Neuronal stem cell (in vitro differentiated cells): ENCODE data around the gene FAF2.

ENCODE experiments used
- DNase-seq: peaks from one replicate; pipeline ENCODE4 v3.0.0-alpha.2; 2013; ENCODE audit warnings: low spot score
- H2AFZ ChIP-seq: one replicate; pipeline ENCODE4 v1.6.1; 2013; ENCODE audit warnings: mild to moderate bottlenecking, low read length, inconsistent platforms
- H2AK5ac ChIP-seq: 2 replicates; pipeline ENCODE4 v1.6.1; 2013; ENCODE audit warnings: low read depth, mild to moderate bottlenecking, inconsistent platforms, low read length, moderate library complexity, mixed read lengths
- H2BK120ac ChIP-seq: 2 replicates; pipeline ENCODE4 v1.6.1; 2013; ENCODE audit warnings: low read depth, mild to moderate bottlenecking, inconsistent platforms, low read length, moderate library complexity, mixed read lengths
- H2BK12ac ChIP-seq: one replicate; pipeline ENCODE4 v1.6.1; 2013; ENCODE audit warnings: low read length, inconsistent platforms
- H2BK15ac ChIP-seq: 2 replicates; pipeline ENCODE4 v1.6.1; 2013; ENCODE audit warnings: mild to moderate bottlenecking, low read length, inconsistent platforms, mixed read lengths
- H2BK5ac ChIP-seq: one replicate; pipeline ENCODE4 v1.6.1; 2013; ENCODE audit warnings: inconsistent platforms, mild to moderate bottlenecking, low read length, moderate library complexity
- H3K14ac ChIP-seq: one replicate; pipeline ENCODE4 v1.6.1; 2013; ENCODE audit warnings: low read length, inconsistent platforms
- H3K18ac ChIP-seq: 2 replicates; pipeline ENCODE4 v1.6.1; 2013; ENCODE audit warnings: low read length, inconsistent platforms
- H3K23ac ChIP-seq: 2 replicates; pipeline ENCODE4 v1.6.1; 2013; ENCODE audit warnings: low read depth, mild to moderate bottlenecking, mixed read lengths, low read length, inconsistent platforms; ENCODE audit not compliant: poor library complexity
- H3K27ac ChIP-seq: replicated peaks from 3 replicates; pipeline ENCODE4 v1.5.1; 2013; ENCODE audit warnings: low read length, inconsistent platforms
- H3K27me3 ChIP-seq, 3 experiments: 2 replicates each; pipeline ENCODE4 v1.6.1; 2013; ENCODE audit warnings: low read length in 3 of 3, mild to moderate bottlenecking in 2 of 3, inconsistent platforms in 1 of 3, low read depth in 1 of 3, mixed read lengths in 1 of 3, moderate library complexity in 1 of 3; ENCODE audit not compliant: control insufficient read depth in 3 of 3, insufficient read depth in 3 of 3
- H3K36me3 ChIP-seq, 2 donors: replicated peaks in 1 of 2; 2 replicates each; pipeline ENCODE4 v1.6.1; 2013; ENCODE audit warnings: low read length in 2 of 2; ENCODE audit not compliant: control insufficient read depth in 2 of 2, insufficient read depth in 2 of 2
- H3K4ac ChIP-seq: 2 replicates; pipeline ENCODE4 v1.6.1; 2013; ENCODE audit warnings: inconsistent platforms, mild to moderate bottlenecking, low read length, moderate library complexity
- H3K4me1 ChIP-seq, 2 donors: 1 replicate in 1 of 2; 2 replicates in 1 of 2; pipeline ENCODE4 v1.6.1; 2013; ENCODE audit warnings: low read length in 2 of 2, low read depth in 1 of 2; ENCODE audit not compliant: control insufficient read depth in 2 of 2, insufficient read depth in 1 of 2
- H3K4me2 ChIP-seq: one replicate; pipeline ENCODE4 v1.6.1; 2013; ENCODE audit warnings: mild to moderate bottlenecking, low read length, inconsistent platforms; ENCODE audit not compliant: insufficient read depth, poor library complexity, severe bottlenecking
- H3K4me3 ChIP-seq, 2 donors: 2 replicates each; pipeline ENCODE4 v1.5.1; 2013; ENCODE audit warnings: low read length in 2 of 2, mild to moderate bottlenecking in 2 of 2, inconsistent platforms in 1 of 2, moderate library complexity in 1 of 2
- H3K79me1 ChIP-seq: one replicate; pipeline ENCODE4 v1.6.1; 2013; ENCODE audit warnings: low read depth, mild to moderate bottlenecking, inconsistent platforms, low read length, moderate library complexity
- H3K9ac ChIP-seq: one replicate; pipeline ENCODE4 v1.6.1; 2013; ENCODE audit warnings: mild to moderate bottlenecking, low read depth, low read length, inconsistent platforms; ENCODE audit not compliant: poor library complexity
- H3K9me3 ChIP-seq, 2 donors: replicated peaks in 1 of 2; 2 replicates each; pipeline versions ENCODE3 to v1.6.1; 2013; ENCODE audit warnings: low read length in 2 of 2, mild to moderate bottlenecking in 2 of 2, inconsistent platforms in 1 of 2, low read depth in 1 of 2, mixed read lengths in 1 of 2, moderate library complexity in 1 of 2; ENCODE audit not compliant: control insufficient read depth in 2 of 2, insufficient read depth in 1 of 2
- H4K8ac ChIP-seq: one replicate; pipeline ENCODE4 v1.6.1; 2013; ENCODE audit warnings: low read depth, mild to moderate bottlenecking, inconsistent platforms, low read length, moderate library complexity
- H4K91ac ChIP-seq: one replicate; pipeline ENCODE4 v1.6.1; 2013; ENCODE audit warnings: low read length, low read depth, mild to moderate bottlenecking, inconsistent platforms; ENCODE audit not compliant: poor library complexity
- WGBS, 2 donors: extraction: QIAGEN DNeasy Blood & Tissue Kit; methylation state at CpG; one replicate each; pipeline ENCODE4 v1.1.7; 2013; ENCODE audit warnings: missing lambda C conversion rate in 2 of 2, mixed read lengths in 1 of 2; ENCODE audit not compliant: insufficient read length in 2 of 2, insufficient replicate concordance in 1 of 2; ENCODE audit errors: extremely low coverage in 2 of 2; 5-methylcytosine and 5-hydroxymethylcytosine counted together

The FAF2 gene

DNA sequence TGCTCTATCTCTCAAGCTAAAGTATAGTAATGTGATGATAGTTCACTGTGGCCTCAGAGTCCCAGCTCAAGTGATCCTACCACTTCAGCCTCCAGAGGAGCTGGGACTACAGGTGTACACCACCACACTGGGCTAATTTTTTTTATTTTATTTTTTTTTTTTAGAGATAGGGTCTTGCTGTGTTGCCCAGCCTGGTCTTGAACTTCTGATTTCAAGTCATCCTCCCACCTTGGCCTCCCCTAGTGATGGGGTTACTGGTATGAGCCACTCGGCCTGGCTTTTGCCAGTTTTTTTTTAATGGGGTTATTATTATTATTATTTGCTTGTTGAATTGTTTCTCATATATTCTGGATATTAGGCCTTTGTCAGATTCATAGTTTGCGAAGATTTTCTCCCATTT lies 13.2 kb downstream of the FAF2 start:
- Histone ChIP-seq H3K9me3 (no peaks in the 10 kb centered on the region), H4K8ac (no peak overlapping the region), H3K9ac (no peak overlapping the region), H3K4me2 (no peak overlapping the region), H2BK12ac (no peak overlapping the region), H3K4me3 (no peak overlapping the region), H3K14ac (no peak overlapping the region), H3K27me3 (no peaks in the 10 kb centered on the region), H3K4me1 (no peaks in the 10 kb centered on the region), H2AFZ (no peak overlapping the region), H3K4ac (no peak overlapping the region), H3K18ac (no peak overlapping the region), H3K23ac (no peak overlapping the region), H3K36me3 (peaks cover 2 to 25% of the 10 kb centered on the region in 2 donors), H2BK120ac (no peak overlapping the region), H2BK15ac (no peak overlapping the region), H2AK5ac (no peak overlapping the region), H4K91ac (no peak overlapping the region), H3K79me1 (peaks cover 6% of the 10 kb centered on the region), H3K27ac (no peak overlapping the region), H2BK5ac (no peak overlapping the region)
- no peak for DNase-seq
- no CpG with 5 or more reads among the region's 2 CpGs for WGBS, 2 donors

DNA sequence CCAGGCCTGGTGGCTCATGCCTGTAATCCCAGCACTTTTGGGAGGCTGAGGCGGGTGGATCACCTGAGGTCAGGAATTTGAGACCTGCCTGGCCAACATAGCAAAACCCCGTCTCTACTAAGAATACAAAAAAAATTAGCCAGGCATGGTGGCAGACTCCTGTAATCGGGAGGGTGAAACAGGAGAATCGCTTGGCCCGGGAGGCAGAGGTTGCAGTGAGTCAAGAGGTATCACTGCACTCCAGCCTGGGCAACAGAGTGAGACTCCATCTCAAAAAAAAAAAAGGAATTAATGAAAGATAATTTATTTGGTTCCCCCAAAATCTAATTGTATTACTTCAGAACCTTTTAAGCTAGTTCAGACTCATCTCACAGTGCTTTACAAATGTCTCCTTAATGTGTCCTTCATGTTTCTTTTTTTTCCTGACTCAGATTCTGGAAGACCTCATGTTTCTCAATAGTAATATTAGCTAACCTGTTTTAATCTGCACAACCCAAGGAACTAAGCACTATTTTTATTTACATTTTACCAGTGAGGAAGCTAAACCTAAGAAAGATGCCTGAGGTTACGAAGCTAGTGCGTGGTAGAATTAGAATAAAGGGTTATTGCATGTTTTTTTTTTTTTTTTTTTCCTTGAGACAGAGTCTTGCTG lies 15.1 kb downstream of the FAF2 start:
- Histone ChIP-seq H3K36me3 (peaks cover 2 to 29% of the 10 kb centered on the region in 2 donors), H3K27ac (no peak overlapping the region), H3K18ac (no peak overlapping the region), H2AFZ (no peak overlapping the region), H3K9ac (no peak overlapping the region), H4K8ac (no peak overlapping the region), H2BK12ac (no peak overlapping the region), H2AK5ac (no peak overlapping the region), H3K23ac (no peak overlapping the region), H3K4me1 (no peaks in the 10 kb centered on the region), H2BK5ac (no peak overlapping the region), H4K91ac (no peak overlapping the region), H2BK15ac (no peak overlapping the region), H3K79me1 (peaks cover 5% of the 10 kb centered on the region), H3K27me3 (no peaks in the 10 kb centered on the region), H2BK120ac (no peak overlapping the region), H3K4ac (no peak overlapping the region), H3K14ac (no peak overlapping the region), H3K9me3 (no peaks in the 10 kb centered on the region), H3K4me2 (no peak overlapping the region), H3K4me3 (no peak overlapping the region)
- DNase-seq: no peak
- no CpG with 5 or more reads among the region's 7 CpGs for WGBS, 2 donors

DNA sequence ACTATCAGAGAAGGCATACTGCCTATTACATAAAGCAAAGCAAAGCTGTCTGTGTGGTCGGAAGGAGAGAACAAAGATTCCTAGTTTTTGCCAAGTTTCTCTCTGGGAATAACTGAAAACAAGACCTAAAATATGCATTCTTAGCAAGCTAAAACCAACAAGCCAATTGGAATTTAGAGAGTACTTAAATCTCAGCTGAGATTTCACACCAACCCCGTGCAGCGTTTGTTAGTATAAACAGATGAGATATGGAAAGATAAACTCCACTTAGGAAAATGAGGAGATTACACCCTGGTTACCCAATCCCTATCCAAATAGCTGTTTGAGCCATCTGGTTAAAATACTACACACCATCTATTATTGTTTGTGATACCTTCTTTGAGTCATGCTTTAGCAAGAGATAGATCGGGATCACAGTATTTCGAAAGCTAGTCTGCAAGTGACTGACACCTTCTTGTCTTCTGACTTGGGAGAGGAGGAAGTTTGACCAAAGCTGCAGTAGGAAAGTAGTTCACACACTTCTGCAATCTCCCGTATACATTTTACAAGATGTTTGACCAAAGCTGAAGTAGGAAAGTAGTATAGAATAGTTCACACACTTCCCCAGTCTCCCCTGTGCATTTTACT lies 18.2 kb downstream of the FAF2 start:
- Histone ChIP-seq H3K4me1 (no peaks in the 10 kb centered on the region), H3K23ac (no peak overlapping the region), H3K18ac (no peak overlapping the region), H3K36me3 (peaks cover 2 to 51% of the 10 kb centered on the region in 2 donors), H3K4me2 (no peak overlapping the region), H3K9ac (no peak overlapping the region), H4K8ac (no peak overlapping the region), H2AK5ac (no peak overlapping the region), H3K14ac (no peak overlapping the region), H3K4me3 (no peak overlapping the region), H2AFZ (no peak overlapping the region), H3K27ac (no peak overlapping the region), H2BK15ac (no peak overlapping the region), H3K4ac (no peak overlapping the region), H2BK120ac (no peak overlapping the region), H3K9me3 (no peaks in the 10 kb centered on the region), H3K79me1 (no peaks in the 10 kb centered on the region), H3K27me3 (no peaks in the 10 kb centered on the region), H2BK12ac (no peak overlapping the region), H2BK5ac (no peak overlapping the region), H4K91ac (no peak overlapping the region)
- DNase-seq: no peak
- no CpG with 5 or more reads among the region's 6 CpGs for WGBS, 2 donors

DNA sequence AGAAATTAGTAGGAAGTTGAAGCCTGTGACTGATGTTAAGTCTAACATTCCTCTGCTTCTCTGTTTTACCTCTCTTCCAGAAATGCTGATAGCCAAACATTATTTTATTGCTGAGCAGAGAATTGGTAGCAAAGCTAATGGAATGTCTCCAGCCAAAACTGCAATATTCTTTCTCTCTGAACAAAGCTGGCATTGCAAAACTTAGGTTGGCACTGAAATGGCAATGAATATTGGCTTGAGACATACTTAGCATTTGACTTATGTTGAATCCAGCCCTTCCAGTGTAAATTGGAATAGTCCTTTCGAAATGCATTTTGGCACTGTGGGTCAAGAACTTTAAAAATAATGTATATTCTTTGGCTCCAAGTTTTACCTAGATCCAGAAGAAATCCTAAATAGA lies 21.1 kb downstream of the FAF2 start:
- DNase-seq: no peak
- no peaks in the 10 kb centered on the region for H3K27me3 ChIP-seq
- no peak overlapping the region for H3K9ac ChIP-seq
- H4K8ac ChIP-seq: no peak overlapping the region
- no peak overlapping the region for H3K4me3 ChIP-seq
- no peak overlapping the region for H4K91ac ChIP-seq
- no peaks in the 10 kb centered on the region for H3K79me1 ChIP-seq
- no peak overlapping the region for H3K27ac ChIP-seq
- peaks cover 0 to 7% of the 10 kb centered on the region in 2 donors for H3K9me3 ChIP-seq
- no peak overlapping the region for H3K18ac ChIP-seq
- no peak overlapping the region for H2BK5ac ChIP-seq
- no peak overlapping the region for H3K4ac ChIP-seq
- no peaks in the 10 kb centered on the region for H3K4me1 ChIP-seq
- no CpG with 5 or more reads among the region's 1 CpG for WGBS, 2 donors
- H3K14ac ChIP-seq: no peak overlapping the region
- H2BK120ac ChIP-seq: no peak overlapping the region
- no peak overlapping the region for H2BK12ac ChIP-seq
- H2BK15ac ChIP-seq: no peak overlapping the region
- no peak overlapping the region for H2AFZ ChIP-seq
- H3K36me3 ChIP-seq: peaks cover 2 to 63% of the 10 kb centered on the region in 2 donors
- no peak overlapping the region for H2AK5ac ChIP-seq
- H3K23ac ChIP-seq: no peak overlapping the region
- no peak overlapping the region for H3K4me2 ChIP-seq
